H1 (cell line): ENCODE data around the gene NFKB1. TPM values are rescaled to one million over a fixed set of nuclear protein-coding genes. Genes with fewer than 3 reads are reported as not detected.

Experiments used
- CTCF ChIA-PET: fragments of 300-600 bp; sonication (Branson Sonifier 250); formaldehyde crosslinking; loops from one replicate; lab custom pipeline; 2021; ENCODE audit not compliant: partially characterized antibody; lab: Charles Lee
- POLR2A ChIA-PET: fragments of 300-600 bp; sonication (Branson Sonifier 250); formaldehyde crosslinking; loops from one replicate; lab custom pipeline; 2021; ENCODE audit warnings: inconsistent platforms; ENCODE audit not compliant: partially characterized antibody; lab: Charles Lee
- DNase-seq, 2 experiments: peaks; one replicate each; pipeline versions ENCODE4 v3.0.0 to v3.0.0-alpha.2; 2010 to 2022; ENCODE audit warnings: low spot score in 2 of 2, low read depth in 1 of 2, mixed read lengths in 1 of 2
- FAIRE-seq: peaks from 2 replicates; lab custom pipeline; 2011; peaks lifted over from hg19 to GRCh38; lab: Jason Lieb, UNC
- H2AFZ ChIP-seq: 2 replicates; pipeline ENCODE4 v1.8.1; 2012; ENCODE audit warnings: low read length, inconsistent platforms
- H2AK5ac ChIP-seq: 2 replicates; pipeline ENCODE4 v1.6.1; 2013; ENCODE audit warnings: low read depth, low read length
- H2BK120ac ChIP-seq: replicated peaks from 2 replicates; pipeline ENCODE3; 2013; ENCODE audit warnings: low read depth, low read length, inconsistent platforms
- H2BK12ac ChIP-seq: 2 replicates; pipeline ENCODE4 v1.6.1; 2013; ENCODE audit warnings: low read depth, low read length
- H2BK15ac ChIP-seq: 2 replicates; pipeline ENCODE4 v1.6.1; 2013; ENCODE audit warnings: low read length
- H2BK20ac ChIP-seq: 2 replicates; pipeline ENCODE4 v1.6.1; 2013; ENCODE audit warnings: low read length
- H2BK5ac ChIP-seq: 2 replicates; pipeline ENCODE4 v1.6.1; 2013; ENCODE audit warnings: low read depth, low read length
- H3K14ac ChIP-seq: 2 replicates; pipeline ENCODE4 v1.6.1; 2013; ENCODE audit warnings: inconsistent platforms; ENCODE audit not compliant: insufficient read length
- H3K18ac ChIP-seq: 2 replicates; pipeline ENCODE4 v1.6.1; 2013; ENCODE audit warnings: low read length; ENCODE audit errors: extremely low read depth
- H3K23ac ChIP-seq: 2 replicates; pipeline ENCODE4 v1.6.1; 2013; ENCODE audit warnings: inconsistent platforms; ENCODE audit not compliant: insufficient read length
- H3K23me2 ChIP-seq: 2 replicates; pipeline ENCODE4 v1.6.1; 2013; ENCODE audit warnings: low read depth, low read length
- H3K27ac ChIP-seq: 2 replicates; pipeline ENCODE4 v1.6.1; 2011; ENCODE audit warnings: low read depth, low read length, inconsistent platforms
- H3K27me3 ChIP-seq, 4 experiments: replicated peaks in 1 of 4; 1 replicate in 1 of 4; 2 replicates in 3 of 4; pipeline versions ENCODE4 v1.6.1 to v1.8.1; 2011 to 2013; ENCODE audit warnings: low read length in 3 of 4, mild to moderate bottlenecking in 3 of 4, inconsistent platforms in 2 of 4, mixed read lengths in 2 of 4, moderate library complexity in 1 of 4; ENCODE audit not compliant: control insufficient read depth in 3 of 4, insufficient read depth in 3 of 4; ENCODE audit errors: extremely low read depth in 1 of 4
- H3K36me3 ChIP-seq, 4 experiments: 2 replicates each; pipeline versions ENCODE4 v1.6.1 to v1.8.1; 2011 to 2013; ENCODE audit warnings: mild to moderate bottlenecking in 4 of 4, low read length in 3 of 4, moderate library complexity in 2 of 4, control low read depth in 1 of 4, inconsistent platforms in 1 of 4; ENCODE audit not compliant: insufficient read depth in 4 of 4, control insufficient read depth in 2 of 4
- H3K4ac ChIP-seq: replicated peaks from 2 replicates; pipeline ENCODE3; 2013; ENCODE audit warnings: low read length, low read depth, mixed read lengths, inconsistent platforms; ENCODE audit not compliant: insufficient read length
- H3K4me1 ChIP-seq, 4 experiments: replicated peaks in 1 of 4; 1 replicate in 1 of 4; 2 replicates in 3 of 4; pipeline versions ENCODE4 v1.6.1 to v1.8.1; 2011 to 2013; ENCODE audit warnings: low read length in 3 of 4, inconsistent platforms in 2 of 4, mixed read lengths in 1 of 4; ENCODE audit not compliant: insufficient read depth in 4 of 4, control insufficient read depth in 3 of 4
- H3K4me2 ChIP-seq, 2 experiments: 2 replicates each; pipeline versions ENCODE4 v1.6.1 to v1.8.1; 2011 to 2013; ENCODE audit warnings: low read depth in 2 of 2, low read length in 2 of 2, control low read depth in 1 of 2, inconsistent platforms in 1 of 2, mild to moderate bottlenecking in 1 of 2; ENCODE audit not compliant: insufficient read depth in 1 of 2
- H3K4me3 ChIP-seq, 4 experiments: fragments of 200-600, 300-600 bp in 1 of 4; sonication (generic), shearing (Covaris generic), sonication (Bioruptor Twin) in 1 of 4; 2 replicates each; pipeline versions ENCODE4 v1.5.1 to v1.8.1; 2011 to 2016; ENCODE audit warnings: low read length in 4 of 4, low read depth in 3 of 4, control low read depth in 2 of 4, inconsistent platforms in 2 of 4, mild to moderate bottlenecking in 2 of 4, mixed read lengths in 1 of 4, moderate library complexity in 1 of 4; ENCODE audit not compliant: insufficient read depth in 2 of 4; ENCODE audit errors: extremely low read depth in 1 of 4
- H3K56ac ChIP-seq: replicated peaks from 2 replicates; pipeline ENCODE3; 2013; ENCODE audit warnings: low read depth, mild to moderate bottlenecking, mixed read lengths, low read length, inconsistent platforms; ENCODE audit not compliant: insufficient read length
- H3K79me1 ChIP-seq: 2 replicates; pipeline ENCODE4 v1.6.1; 2013; ENCODE audit warnings: low read depth, low read length, control low read depth
- H3K79me2 ChIP-seq, 2 experiments: 2 replicates each; pipeline versions ENCODE4 v1.6.1 to v1.8.1; 2012 to 2013; ENCODE audit warnings: low read length in 2 of 2, mild to moderate bottlenecking in 2 of 2, inconsistent platforms in 1 of 2; ENCODE audit not compliant: insufficient read depth in 2 of 2, control insufficient read depth in 1 of 2
- H3K9ac ChIP-seq, 4 experiments: replicated peaks in 1 of 4; 1 replicate in 1 of 4; 2 replicates in 3 of 4; pipeline versions ENCODE4 v1.6.1 to v1.8.1; 2011 to 2013; ENCODE audit warnings: low read depth in 3 of 4, low read length in 3 of 4, control low read depth in 2 of 4, mild to moderate bottlenecking in 2 of 4, moderate library complexity in 2 of 4, inconsistent platforms in 1 of 4; ENCODE audit errors: extremely low read depth in 1 of 4
- H3K9me3 ChIP-seq, 2 experiments: 2 replicates each; pipeline versions ENCODE4 v1.6.1 to v1.8.1; 2012 to 2013; ENCODE audit warnings: mild to moderate bottlenecking in 2 of 2, moderate library complexity in 2 of 2, control low read depth in 1 of 2, inconsistent platforms in 1 of 2, low read depth in 1 of 2, low read length in 1 of 2, mixed read lengths in 1 of 2; ENCODE audit not compliant: insufficient read depth in 2 of 2
- H4K20me1 ChIP-seq, 2 experiments: replicated peaks in 1 of 2; 2 replicates each; pipeline versions ENCODE3 to v1.8.1; 2011 to 2013; ENCODE audit warnings: inconsistent platforms in 2 of 2, low read length in 2 of 2, mild to moderate bottlenecking in 1 of 2; ENCODE audit not compliant: insufficient read depth in 2 of 2, control insufficient read depth in 1 of 2
- H4K5ac ChIP-seq: 2 replicates; pipeline ENCODE4 v1.6.1; 2013; ENCODE audit warnings: low read length, low read depth, mixed read lengths, inconsistent platforms; ENCODE audit not compliant: insufficient read length
- H4K8ac ChIP-seq: 2 replicates; pipeline ENCODE4 v1.8.0; 2013; ENCODE audit warnings: mild to moderate bottlenecking, moderate library complexity, low read length, inconsistent platforms; ENCODE audit not compliant: insufficient read depth; ENCODE audit errors: extremely low read depth
- H4K91ac ChIP-seq: replicated peaks from 2 replicates; pipeline ENCODE3; 2013; ENCODE audit warnings: low read length, mixed read lengths, inconsistent platforms; ENCODE audit not compliant: insufficient read length
- BRCA1 ChIP-seq: IDR thresholded peaks from 2 replicates; pipeline ENCODE4 v1.6.1; 2012; ENCODE audit warnings: low read depth, low read length, improper control_type of control experiment
- CHD1 ChIP-seq: IDR thresholded peaks from 2 replicates; pipeline ENCODE4 v1.6.1; 2012; ENCODE audit warnings: low read depth, low read length, improper control_type of control experiment
- CREB1 ChIP-seq: IDR thresholded peaks from 2 replicates; pipeline ENCODE4 v1.6.1; 2012; ENCODE audit warnings: inconsistent platforms
- FOSL1 ChIP-seq: IDR thresholded peaks from 2 replicates; pipeline ENCODE4 v1.6.1; 2011; ENCODE audit warnings: mild to moderate bottlenecking, low read depth, low read length, moderate library complexity; ENCODE audit not compliant: insufficient read depth
- MAFK ChIP-seq: IDR thresholded peaks from 2 replicates; pipeline ENCODE4 v1.6.1; 2012; ENCODE audit warnings: low read depth, mild to moderate bottlenecking, improper control_type of control experiment, low read length
- PHF8 ChIP-seq: fragments of 200-600 bp; sonication (generic); conservative IDR thresholded peaks from 2 replicates; pipeline ENCODE4 v1.7.1; 2012; ENCODE audit warnings: low read depth, mild to moderate bottlenecking, inconsistent platforms, low read length, moderate library complexity
- RAD21 ChIP-seq, 2 experiments: IDR thresholded peaks in 1 of 2; conservative IDR thresholded peaks in 1 of 2; 2 replicates each; pipeline ENCODE4 v1.6.1; 2011; ENCODE audit warnings: low read depth in 2 of 2, low read length in 2 of 2, improper control_type of control experiment in 1 of 2, inconsistent platforms in 1 of 2, mild to moderate bottlenecking in 1 of 2, moderate library complexity in 1 of 2
- SRF ChIP-seq: IDR thresholded peaks from 2 replicates; pipeline ENCODE4 v1.6.1; 2011; ENCODE audit warnings: mild to moderate bottlenecking, low read depth, low read length, moderate library complexity
- TBP ChIP-seq: IDR thresholded peaks from 2 replicates; pipeline ENCODE4 v1.6.1; 2011; ENCODE audit warnings: low read depth, low read length, improper control_type of control experiment
- WGBS, 2 experiments: shearing (Covaris generic) in 1 of 2; methylation state at CpG; one replicate each; pipeline versions ENCODE4 v1.1.6 to v1.1.7; 2013 to 2015; ENCODE audit warnings: low lambda C conversion rate in 2 of 2, mixed read lengths in 2 of 2, inconsistent platforms in 1 of 2, low coverage in 1 of 2, missing lambda C conversion rate in 1 of 2; ENCODE audit not compliant: insufficient replicate concordance in 2 of 2, insufficient coverage in 1 of 2, insufficient read length in 1 of 2; ENCODE audit errors: extremely low coverage in 1 of 2, missing lambda C conversion rate in 1 of 2; 5-methylcytosine and 5-hydroxymethylcytosine counted together
- polyA plus RNA-seq, 7 experiments: library from polyadenylated mRNA; depleted of rRNA in 3 of 7; stranded (reverse) in 5 of 7; unstranded in 2 of 7; fragments of >200 nt in 5 of 7; fragments of 200-250 nt in 2 of 7; gene quantifications; 1 replicate in 5 of 7; 2 replicates in 1 of 7; 4 replicates in 1 of 7; pipeline versions ENCODE4 v1.2.1 to v1.2.3, GENCODE V29; 2011 to 2013; ENCODE audit warnings: missing spikeins in 2 of 7, mixed read lengths in 2 of 7
- total RNA-seq: library from RNA; stranded (reverse); fragmentation: NEBNext Ultra II Directional; extraction: Animal tissue kit (Norgen Biotek cat#: 25700); gene quantifications from 2 replicates; pipeline ENCODE4 v1.2.1, GENCODE V29; 2021
- TF ChIP-seq, protein P1 (sequence below), 3 experiments: IDR thresholded peaks; 1 replicate in 2 of 3; 2 replicates in 1 of 3; pipeline versions ENCODE4 v1.5.1 to v1.6.1; 2011; ENCODE audit warnings: low read length in 3 of 3, mild to moderate bottlenecking in 3 of 3, inconsistent platforms in 2 of 3, low read depth in 1 of 3, moderate library complexity in 1 of 3; ENCODE audit not compliant: insufficient read depth in 1 of 3; ENCODE audit errors: control extremely low read depth in 1 of 3

Gene NFKB1
- total and polyA plus RNA-seq, 2 of the 8 experiments (the other 6 are each of a cell fraction or from before 2014, with no cell fraction given): 2.9 to 6.8 TPM

DNA sequence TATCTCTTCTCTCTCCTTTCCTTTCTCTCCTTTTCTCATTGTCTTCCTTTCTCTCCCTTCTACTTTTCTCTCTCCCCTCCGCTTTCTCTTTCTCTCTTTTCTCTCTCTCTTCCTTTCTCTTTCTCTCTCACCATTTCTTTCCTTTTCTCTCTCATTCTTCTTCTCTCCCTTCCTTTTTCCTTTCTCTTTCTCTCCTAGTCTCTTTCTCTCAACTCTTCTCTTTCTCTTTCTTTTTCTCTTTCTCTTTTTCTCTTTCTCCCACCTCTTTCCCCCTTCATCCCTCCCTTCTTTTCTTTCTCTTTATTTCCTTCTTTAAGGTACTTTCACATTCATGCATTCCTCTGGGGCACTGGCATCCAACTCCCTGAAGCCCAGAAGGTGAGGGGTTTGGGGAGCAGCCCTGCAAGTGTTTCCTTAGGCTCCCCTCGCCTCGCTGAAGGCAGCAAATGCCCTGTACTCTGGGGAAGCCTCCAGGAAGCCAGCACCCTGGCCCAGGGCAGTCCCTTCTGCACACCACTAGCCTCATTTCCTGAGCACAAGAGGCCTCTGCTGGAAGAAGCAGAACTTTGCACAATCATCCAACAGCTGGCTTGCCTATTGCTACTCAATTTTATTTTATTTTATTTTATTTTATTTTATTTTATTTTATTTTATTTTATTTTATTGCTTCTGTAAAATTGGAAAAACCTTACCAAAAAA lies 124.2 kb downstream of the NFKB1 start:
- CTCF ChIA-PET: interaction anchor here (0.6 to 2.1 kb wide), 8 partner anchors 14 to 407 kb away, joined by 3 to 15 read pairs (median 4); no protein-coding TSS in a partner anchor
- Histone ChIP-seq H2BK120ac (no peak overlapping the region), H3K4me3 (no peak overlapping the region), H3K14ac (no peak overlapping the region), H3K9me3 (no peaks in the 10 kb centered on the region), H3K36me3 (no peaks in the 10 kb centered on the region), H2AFZ (peak overlapping the region; percentile 83; the same call in 1 of the 2 replicates), H4K5ac (no peak overlapping the region), H2BK5ac (no peak overlapping the region), H2BK15ac (no peak overlapping the region), H4K20me1 (no peaks in the 10 kb centered on the region), H3K79me1 (no peaks in the 10 kb centered on the region), H3K9ac (no peak overlapping the region), H2BK12ac (no peak overlapping the region), H2BK20ac (no peak overlapping the region), H3K27ac (no peak overlapping the region), H3K27me3 (no peaks in the 10 kb centered on the region), H3K79me2 (no peaks in the 10 kb centered on the region), H2AK5ac (no peak overlapping the region), H4K91ac (no peak overlapping the region), H3K18ac (no peak overlapping the region), H3K56ac (no peak overlapping the region), H4K8ac (no peak overlapping the region; the same call in 1 of the 2 replicates), H3K4me1 (0 out of 7 replicates have a peak, but pooled peaks cover 0 to 3% (median 0%) of the 10 kb centered on the region in 4 experiments), H3K23me2 (no peaks in the 10 kb centered on the region), H3K4ac (no peak overlapping the region), H3K23ac (no peak overlapping the region), H3K4me2 (no peak overlapping the region)
- DNase-seq (no peak), FAIRE-seq (no peak)
- POLR2A ChIA-PET: no interaction called here
- 56 to 88% methylated on average over 1 to 3 of the region's 3 CpGs for WGBS, 2 experiments
- TF ChIP-seq MAFK (no peak), CREB1 (no peak), PHF8 (no peak), TBP (no peak), SRF (no peak), FOSL1 (no peak), RAD21 (IDR thresholded peaks at IDR 0.05 in 1 of 2, conservative IDR thresholded peaks at IDR 0.05 in 1 of 2; ENCODE audit: low read depth in 2 of 2, low read length in 2 of 2) (peak; percentile 83 to 84), BRCA1 (no peak), CHD1 (no peak)
- TF ChIP-seq, protein P1, sequence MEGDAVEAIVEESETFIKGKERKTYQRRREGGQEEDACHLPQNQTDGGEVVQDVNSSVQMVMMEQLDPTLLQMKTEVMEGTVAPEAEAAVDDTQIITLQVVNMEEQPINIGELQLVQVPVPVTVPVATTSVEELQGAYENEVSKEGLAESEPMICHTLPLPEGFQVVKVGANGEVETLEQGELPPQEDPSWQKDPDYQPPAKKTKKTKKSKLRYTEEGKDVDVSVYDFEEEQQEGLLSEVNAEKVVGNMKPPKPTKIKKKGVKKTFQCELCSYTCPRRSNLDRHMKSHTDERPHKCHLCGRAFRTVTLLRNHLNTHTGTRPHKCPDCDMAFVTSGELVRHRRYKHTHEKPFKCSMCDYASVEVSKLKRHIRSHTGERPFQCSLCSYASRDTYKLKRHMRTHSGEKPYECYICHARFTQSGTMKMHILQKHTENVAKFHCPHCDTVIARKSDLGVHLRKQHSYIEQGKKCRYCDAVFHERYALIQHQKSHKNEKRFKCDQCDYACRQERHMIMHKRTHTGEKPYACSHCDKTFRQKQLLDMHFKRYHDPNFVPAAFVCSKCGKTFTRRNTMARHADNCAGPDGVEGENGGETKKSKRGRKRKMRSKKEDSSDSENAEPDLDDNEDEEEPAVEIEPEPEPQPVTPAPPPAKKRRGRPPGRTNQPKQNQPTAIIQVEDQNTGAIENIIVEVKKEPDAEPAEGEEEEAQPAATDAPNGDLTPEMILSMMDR (IDR thresholded peaks at IDR 0.05; ENCODE audit: control extremely low read depth in 1 of 3, insufficient read depth in 1 of 3, low read depth in 1 of 3, low read length in 3 of 3): peak; percentile 31 to 60 (median 47)
